ENCODE data around the gene ARHGAP15. TPM values are rescaled to one million over a fixed set of nuclear protein-coding genes. Genes with fewer than 3 reads are reported as not detected.

The ARHGAP15 gene
- total and polyA plus RNA-seq, 10 donors = 55.8 to 219 (median 130) TPM

GRCh38 chr2:143261986-143262385 is 132.8 kb downstream of the ARHGAP15 start:
- H3K27ac ChIP-seq = peak overlapping the region; percentile 27 to 87 (median 78)
- H3K4me3 ChIP-seq = peak overlapping the region in 1 of 8 donors; percentile 25
- intact Hi-C loops (cut with DNase I; ENCODE audit: low total_unique reads) = loop anchor here (5.0 kb wide), 1 partner anchor 150 kb away; no protein-coding TSS in a partner anchor
- no peaks in the 10 kb centered on the region for H3K27me3 ChIP-seq (replicated peaks in 1 of 7)
- 21 to 44% (median 29%) methylated on average over 4 of the region's 4 CpGs for WGBS, 5 donors
- H3K4me1 ChIP-seq = peaks cover 23 to 67% (median 48%) of the 10 kb centered on the region in 6 donors
- TF ChIP-seq CTCF (IDR thresholded peaks at IDR 0.05 in 8 of 11, conservative IDR thresholded peaks at IDR 0.05 in 3 of 11) (no peak), POLR2A (IDR thresholded peaks at IDR 0.05) (no peak), POLR2AphosphoS5 (IDR thresholded peaks at IDR 0.05) (peak in 1 of 3 donors; percentile 82)
- H3K9me3 ChIP-seq = peaks cover 0 to 4% (median 0%) of the 10 kb centered on the region in 8 donors
- peak; percentile 83 for DNase-seq
- peaks cover 0 to 3% (median 0%) of the 10 kb centered on the region in 6 donors for H3K36me3 ChIP-seq

GRCh38 chr2:143262389-143262788 is 133.2 kb downstream of the ARHGAP15 start:
- Histone ChIP-seq H3K27me3 (replicated peaks in 1 of 7) (no peaks in the 10 kb centered on the region), H3K4me1 (peaks cover 22 to 63% (median 45%) of the 10 kb centered on the region in 6 donors), H3K36me3 (peaks cover 0 to 6% (median 0%) of the 10 kb centered on the region in 6 donors), H3K4me3 (peak overlapping the region in 1 of 8 donors; percentile 25), H3K9me3 (peaks cover 0 to 5% (median 0%) of the 10 kb centered on the region in 8 donors), H3K27ac (peak overlapping the region; percentile 27 to 87 (median 78))
- no peak for TF ChIP-seq POLR2AphosphoS5 (IDR thresholded peaks at IDR 0.05)
- no peak for TF ChIP-seq POLR2A (IDR thresholded peaks at IDR 0.05)
- no peak for TF ChIP-seq CTCF (IDR thresholded peaks at IDR 0.05 in 8 of 11, conservative IDR thresholded peaks at IDR 0.05 in 3 of 11)
- WGBS, 5 donors = 64 to 82% (median 71%) methylated on average over 4 of the region's 4 CpGs
- DNase-seq = no peak
- intact Hi-C loops (cut with DNase I; ENCODE audit: low total_unique reads) = loop anchor here (5.0 kb wide), 1 partner anchor 150 kb away; no protein-coding TSS in a partner anchor

- WGBS, 5 donors = 59 to 83% (median 65%) methylated on average over 2 of the region's 2 CpGs
- peaks cover 22 to 55% (median 38%) of the 10 kb centered on the region in 6 donors for H3K4me1 ChIP-seq
- H3K27ac ChIP-seq = peak overlapping the region in 6 of 8 donors; percentile 16 to 87 (median 80)
- intact Hi-C loops (cut with DNase I; ENCODE audit: low total_unique reads) = loop anchor here (5.0 kb wide), 1 partner anchor 151 kb away; no protein-coding TSS in a partner anchor
- no peak overlapping the region for H3K4me3 ChIP-seq
- TF ChIP-seq POLR2A (IDR thresholded peaks at IDR 0.05) (no peak), CTCF (IDR thresholded peaks at IDR 0.05 in 8 of 11, conservative IDR thresholded peaks at IDR 0.05 in 3 of 11) (peak in 1 of 11 experiments; percentile 17), POLR2AphosphoS5 (IDR thresholded peaks at IDR 0.05) (no peak)
- peaks cover 0 to 5% (median 0%) of the 10 kb centered on the region in 8 donors for H3K9me3 ChIP-seq
- H3K27me3 ChIP-seq (replicated peaks in 1 of 7) = no peaks in the 10 kb centered on the region
- H3K36me3 ChIP-seq = peaks cover 0 to 6% (median 0%) of the 10 kb centered on the region in 6 donors
- DNase-seq = no peak
These were observed 133.9 kb downstream of the ARHGAP15 start for GRCh38 chr2:143263066-143263625.

- Histone ChIP-seq H3K4me3 (no peak overlapping the region), H3K4me1 (peaks cover 7 to 38% (median 21%) of the 10 kb centered on the region in 6 donors), H3K36me3 (peaks cover 0 to 6% (median 0%) of the 10 kb centered on the region in 6 donors), H3K27me3 (replicated peaks in 1 of 7) (no peaks in the 10 kb centered on the region), H3K27ac (no peak overlapping the region), H3K9me3 (peaks cover 0 to 5% (median 0%) of the 10 kb centered on the region in 8 donors)
- no peak for DNase-seq
- no peak for TF ChIP-seq POLR2AphosphoS5 (IDR thresholded peaks at IDR 0.05)
- no peak for TF ChIP-seq POLR2A (IDR thresholded peaks at IDR 0.05)
- no peak for TF ChIP-seq CTCF (IDR thresholded peaks at IDR 0.05 in 8 of 11, conservative IDR thresholded peaks at IDR 0.05 in 3 of 11)
- 84 to 93% (median 89%) methylated on average over 2 of the region's 2 CpGs for WGBS, 5 donors
- intact Hi-C loops (cut with DNase I; ENCODE audit: low total_unique reads) = loop anchor here (5.0 kb wide), 1 partner anchor 153 kb away; no protein-coding TSS in a partner anchor
These were observed 135.6 kb downstream of the ARHGAP15 start for GRCh38 chr2:143264851-143265250.

Measured in spleen (tissue), 11 donors.